LNCAP (cell line): Measurements from ENCODE around the gene KCTD5.

ENCODE experiments used
- CTCF ChIP-seq: fragments of 450-650 bp; IDR thresholded peaks from 2 replicates; pipeline ENCODE4 v1.5.1; 2017; ENCODE audit warnings: mild to moderate bottlenecking

KCTD5 gene

GRCh38 chr16:2752850-2753732, 70.8 kb downstream of the KCTD5 start:
- TF ChIP-seq CTCF, result no peak

DNA sequence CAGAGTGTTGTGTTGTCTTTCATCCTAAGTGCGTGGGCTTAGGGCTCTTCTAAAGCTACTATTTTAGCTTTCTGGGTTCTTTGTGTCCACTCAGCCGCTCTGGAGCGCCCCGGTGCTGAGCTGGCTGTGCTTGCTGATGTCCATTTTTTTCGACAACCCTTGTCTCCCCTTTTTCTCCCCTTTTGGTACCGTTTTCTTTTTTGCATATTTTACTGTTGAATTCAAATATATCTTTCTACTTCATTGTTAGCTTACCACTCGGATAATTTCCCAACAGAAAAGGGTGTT, 71.4 kb downstream of the KCTD5 start:
- no peak for TF ChIP-seq CTCF

- TF ChIP-seq CTCF, result no peak
These were observed 72.8 kb downstream of the KCTD5 start for GRCh38 chr16:2755158-2755557.

- TF ChIP-seq CTCF, result no peak
These were observed 74.1 kb downstream of the KCTD5 start for GRCh38 chr16:2756288-2757015.

- no peak for TF ChIP-seq CTCF
These were observed 75.0 kb downstream of the KCTD5 start for GRCh38 chr16:2757344-2757743.
